GM12878 (cell line): ENCODE data around the gene SELENOS. TPM values are rescaled to one million over a fixed set of nuclear protein-coding genes. Genes with fewer than 3 reads are reported as not detected.

ENCODE experiments used
- ATAC-seq: fragments of 200-7000 bp; cut with Tn5 transposase; 3 replicates; pipeline ENCODE4 v1.9.1; 2020; ENCODE audit warnings: mild to moderate bottlenecking, moderate library complexity
- BruUV-seq: library from RNA; stranded (reverse); fragments of 400-500 nt; replicated peaks from 2 replicates; lab custom pipeline; 2021; lab: Mats Ljungman, UMichigan
- CTCF ChIA-PET: fragments of 300-600 bp; sonication (Branson Sonifier 250); formaldehyde crosslinking; extraction: SDS; loops from one replicate; lab custom pipeline; 2021; ENCODE audit warnings: inconsistent platforms; lab: Yijun Ruan, JAX
- POLR2A ChIA-PET: fragments of 350-600 bp; formaldehyde crosslinking; extraction: SDS; loops from one replicate; lab custom pipeline; 2021; ENCODE audit warnings: inconsistent platforms; lab: Charles Lee
- RAD21 ChIA-PET: fragments of 300-600 bp; sonication (Branson Sonifier 250); formaldehyde crosslinking; loops from one replicate; lab custom pipeline; 2023; ENCODE audit warnings: antibody characterized with exemption; ENCODE audit not compliant: unreplicated experiment; lab: Charles Lee
- SMC1A ChIA-PET: fragments of 300-600 bp; sonication (Branson Sonifier 250); formaldehyde crosslinking; loops from one replicate; lab custom pipeline; 2023; ENCODE audit not compliant: unreplicated experiment, uncharacterized antibody; lab: Charles Lee
- DNase-seq: peaks from one replicate; pipeline ENCODE4 v3.0.0-alpha.2; 2011; ENCODE audit warnings: low read depth, low spot score
- FAIRE-seq: peaks from 3 replicates; lab custom pipeline; 2011; peaks lifted over from hg19 to GRCh38; lab: Jason Lieb, UNC
- H2AFZ ChIP-seq: 2 replicates; pipeline ENCODE4 v1.6.0; 2011; ENCODE audit warnings: low read depth, low read length, control low read depth; ENCODE audit not compliant: control insufficient read depth
- H3K27ac ChIP-seq: 2 replicates; pipeline ENCODE4 v1.5.1; 2011; ENCODE audit warnings: control low read depth; ENCODE audit not compliant: control insufficient read depth, insufficient read depth
- H3K27me3 ChIP-seq, 2 experiments: replicated peaks in 1 of 2; 2 replicates each; pipeline versions ENCODE4 v1.6.0 to v1.6.1; 2011; ENCODE audit warnings: low read length in 1 of 2; ENCODE audit not compliant: control insufficient read depth in 2 of 2, insufficient read depth in 2 of 2
- H3K36me3 ChIP-seq, 2 experiments: 2 replicates each; pipeline ENCODE4 v1.5.1; 2011; ENCODE audit warnings: low read length in 1 of 2; ENCODE audit not compliant: control insufficient read depth in 2 of 2, insufficient read depth in 2 of 2
- H3K4me1 ChIP-seq: 2 replicates; pipeline ENCODE4 v1.6.1; 2011; ENCODE audit warnings: mild to moderate bottlenecking, low read length, moderate library complexity, mixed read lengths; ENCODE audit not compliant: control insufficient read depth, insufficient read depth
- H3K4me2 ChIP-seq: 2 replicates; pipeline ENCODE4 v1.6.0; 2011; ENCODE audit warnings: control low read depth; ENCODE audit not compliant: control insufficient read depth, insufficient read depth
- H3K4me3 ChIP-seq: fragments of 200-600 bp; sonication (generic); 2 replicates; pipeline ENCODE4 v1.5.1; 2016
- H3K79me2 ChIP-seq: 2 replicates; pipeline ENCODE4 v1.6.0; 2011; ENCODE audit warnings: low read length; ENCODE audit not compliant: control insufficient read depth, insufficient read depth
- H3K9ac ChIP-seq: 2 replicates; pipeline ENCODE4 v1.8.0; 2011; ENCODE audit warnings: low read length, control low read depth, mixed read lengths; ENCODE audit not compliant: control insufficient read depth, insufficient read depth
- H3K9me3 ChIP-seq: replicated peaks from 3 replicates; pipeline ENCODE4 v1.5.1; 2011; ENCODE audit warnings: mild to moderate bottlenecking, low read length; ENCODE audit not compliant: control insufficient read depth, insufficient read depth
- H4K20me1 ChIP-seq: 2 replicates; pipeline ENCODE4 v1.6.0; 2011; ENCODE audit not compliant: control insufficient read depth, insufficient read depth
- CBX3 ChIP-seq: fragments of 200-600 bp; sonication (generic); IDR thresholded peaks from 2 replicates; pipeline ENCODE4 v1.6.1; 2016; ENCODE audit warnings: low read depth, borderline replicate concordance
- ESRRA ChIP-seq: IDR thresholded peaks from 2 replicates; pipeline ENCODE4 v1.6.1; 2012; ENCODE audit warnings: mild to moderate bottlenecking, low read length, improper control_type of control experiment
- FOXK2 ChIP-seq: fragments of 450-650 bp; IDR thresholded peaks from 2 replicates; pipeline ENCODE4 v1.6.1; 2017; ENCODE audit warnings: mild to moderate bottlenecking, moderate library complexity
- MEF2B ChIP-seq: fragments of 450-650 bp; IDR thresholded peaks from 2 replicates; pipeline ENCODE4 v1.6.1; 2018; ENCODE audit warnings: mild to moderate bottlenecking, moderate library complexity; ENCODE audit not compliant: partially characterized antibody, poor library complexity, severe bottlenecking
- MTA3 ChIP-seq: IDR thresholded peaks from 2 replicates; pipeline ENCODE4 v1.6.1; 2012; ENCODE audit warnings: low read length, inconsistent platforms, borderline replicate concordance
- PML ChIP-seq: IDR thresholded peaks from 2 replicates; pipeline ENCODE4 v1.6.1; 2012; ENCODE audit warnings: low read length, inconsistent platforms
- POLR2A ChIP-seq: IDR thresholded peaks from 2 replicates; pipeline ENCODE4 v1.6.1; 2011; ENCODE audit warnings: low read depth, mild to moderate bottlenecking, low read length
- STAT3 ChIP-seq: IDR thresholded peaks from 2 replicates; pipeline ENCODE4 v1.6.1; 2011; ENCODE audit warnings: low read depth, low read length, improper control_type of control experiment
- SUZ12 ChIP-seq: fragments of 200-600 bp; sonication (generic); IDR thresholded peaks from one replicate; pipeline ENCODE4 v1.6.1; 2018; ENCODE audit warnings: antibody characterized with exemption, mild to moderate bottlenecking; ENCODE audit not compliant: unreplicated experiment
- ZNF24 ChIP-seq: fragments of 450-650 bp; IDR thresholded peaks from 2 replicates; pipeline ENCODE4 v1.6.1; 2017; ENCODE audit warnings: antibody characterized with exemption, mild to moderate bottlenecking
- WGBS: methylation state at CpG from one replicate; pipeline ENCODE4 v1.1.6; 2016; ENCODE audit warnings: low lambda C conversion rate; ENCODE audit not compliant: insufficient replicate concordance, insufficient coverage; ENCODE audit errors: missing lambda C conversion rate; 5-methylcytosine and 5-hydroxymethylcytosine counted together
- in situ Hi-C: fragments of 300-500 bp; cut with MboI; formaldehyde crosslinking; loops from 9 replicates; pipeline ENCODE4 v1.14.3; 2018; ENCODE audit warnings: mixed read lengths
- intact Hi-C: fragments of 100-400 bp; cut with micrococcal nuclease; formaldehyde crosslinking; loops from one replicate; pipeline ENCODE4 v1.14.2; 2022; ENCODE audit not compliant: unreplicated experiment
- polyA plus RNA-seq, 11 experiments: library from polyadenylated mRNA; depleted of rRNA in 4 of 11; unstranded in 6 of 11; stranded (reverse) in 5 of 11; fragments of >200 nt; fragmentation: Nextera tagmentation in 4 of 11; fragmentation: Illumina TruSeq in 1 of 11; extraction: Ambion mirVana in 4 of 11; extraction: Trizol in 1 of 11; gene quantifications; 1 replicate in 1 of 11; 2 replicates in 10 of 11; pipeline versions ENCODE4 v1.2.1 to v1.2.3, GENCODE V29; 2011 to 2016; ENCODE audit warnings: inconsistent platforms in 2 of 11, missing spikeins in 2 of 11, low read depth in 1 of 11
- total RNA-seq, 4 experiments: library from RNA; depleted of rRNA in 3 of 4; stranded (reverse); fragments of >200 nt in 3 of 4; fragmentation: Illumina TruSeq in 1 of 4; extraction: Trizol in 1 of 4; gene quantifications; 2 replicates each; pipeline versions ENCODE4 v1.2.1 to v1.2.3, GENCODE V29; 2013 to 2021
- TF ChIP-seq, protein P1 (sequence below): IDR thresholded peaks from 2 replicates; pipeline ENCODE4 v1.6.1; 2012; ENCODE audit warnings: low read length, inconsistent platforms

The SELENOS gene
- total and polyA plus RNA-seq, 10 of the 15 experiments (the other 5 are each of a cell fraction or from before 2014, with no cell fraction given), result 25.8 to 90.1 (median 37.3) TPM

DNA sequence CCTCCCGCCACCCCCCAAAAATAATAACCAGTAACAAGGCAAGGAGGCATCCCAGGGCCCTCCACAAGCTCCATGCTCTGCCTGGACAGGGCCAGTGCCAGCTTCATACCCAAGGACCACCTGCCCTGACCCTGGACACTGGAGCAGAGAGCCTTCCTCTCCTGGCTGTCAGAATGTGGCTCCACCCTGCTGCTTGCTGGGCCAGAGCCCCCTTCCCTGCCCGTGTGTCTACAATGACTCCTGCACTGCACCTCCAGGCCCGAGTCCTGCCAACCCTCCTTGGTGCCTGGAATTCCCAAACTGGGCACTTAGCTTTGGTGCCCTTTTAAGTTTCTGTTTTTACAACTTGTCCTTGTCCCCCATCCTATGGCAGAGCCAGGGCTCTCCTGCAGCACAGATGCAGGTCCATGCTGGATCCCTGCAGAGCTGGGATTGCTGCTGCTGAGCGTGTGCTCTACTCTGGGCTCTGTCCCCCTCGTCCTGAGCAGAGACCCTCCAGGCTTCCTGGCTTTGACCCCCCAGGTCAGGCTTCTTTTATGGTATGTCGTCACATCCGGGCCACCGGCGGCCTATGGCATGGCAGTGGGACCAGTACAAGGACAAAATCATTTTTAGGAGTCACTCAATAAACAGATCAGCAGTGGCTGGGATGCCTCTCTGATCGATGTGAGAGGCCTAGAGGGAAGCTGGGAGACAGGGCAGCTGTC, 29.2 kb upstream of the SELENOS start (continued):
- no peak for TF ChIP-seq MEF2B
- no peak for TF ChIP-seq POLR2A
- no peak for TF ChIP-seq MTA3
- TF ChIP-seq ZNF24, result no peak
- TF ChIP-seq, protein P1, sequence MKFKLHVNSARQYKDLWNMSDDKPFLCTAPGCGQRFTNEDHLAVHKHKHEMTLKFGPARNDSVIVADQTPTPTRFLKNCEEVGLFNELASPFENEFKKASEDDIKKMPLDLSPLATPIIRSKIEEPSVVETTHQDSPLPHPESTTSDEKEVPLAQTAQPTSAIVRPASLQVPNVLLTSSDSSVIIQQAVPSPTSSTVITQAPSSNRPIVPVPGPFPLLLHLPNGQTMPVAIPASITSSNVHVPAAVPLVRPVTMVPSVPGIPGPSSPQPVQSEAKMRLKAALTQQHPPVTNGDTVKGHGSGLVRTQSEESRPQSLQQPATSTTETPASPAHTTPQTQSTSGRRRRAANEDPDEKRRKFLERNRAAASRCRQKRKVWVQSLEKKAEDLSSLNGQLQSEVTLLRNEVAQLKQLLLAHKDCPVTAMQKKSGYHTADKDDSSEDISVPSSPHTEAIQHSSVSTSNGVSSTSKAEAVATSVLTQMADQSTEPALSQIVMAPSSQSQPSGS, result no peak
- no peak for TF ChIP-seq SUZ12
- no peak for TF ChIP-seq ESRRA

DNA sequence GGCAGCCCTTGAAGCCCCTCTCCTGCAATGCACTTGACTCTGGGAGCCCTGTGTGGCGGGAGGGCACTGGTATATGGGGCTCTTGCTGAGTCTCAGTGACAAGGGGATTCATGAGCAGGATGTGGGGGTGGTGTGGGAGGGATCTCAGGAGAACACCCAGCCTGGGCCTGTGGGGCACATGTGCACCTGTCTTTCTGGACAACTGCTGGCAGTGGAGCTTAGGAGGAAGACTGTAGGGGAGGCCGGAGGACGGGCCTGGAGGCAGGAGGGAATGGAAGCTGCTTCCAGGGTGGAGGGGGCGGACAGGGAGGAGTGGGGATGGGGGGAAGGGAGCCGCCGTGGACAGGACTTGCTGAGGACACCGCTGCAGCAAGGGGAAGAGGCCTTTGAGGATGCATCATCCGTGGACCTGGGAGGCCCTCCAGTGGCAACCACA, 28.6 kb upstream of the SELENOS start:
- POLR2A ChIA-PET, result no interaction called here
- Histone ChIP-seq H3K36me3 (no peaks in the 10 kb centered on the region), H3K4me1 (no peaks in the 10 kb centered on the region), H3K9ac (no peak overlapping the region), H3K4me3 (no peak overlapping the region), H3K27ac (no peak overlapping the region), H2AFZ (no peak overlapping the region), H4K20me1 (no peaks in the 10 kb centered on the region), H3K4me2 (no peak overlapping the region), H3K79me2 (no peaks in the 10 kb centered on the region), H3K27me3 (peaks cover 0 to 1% of the 10 kb centered on the region in 2 experiments; a peak in 2 of 4 replicates), H3K9me3 (no peaks in the 10 kb centered on the region)
- CTCF ChIA-PET, result interaction anchor here (1.1 to 1.7 kb wide), 2 partner anchors 11 to 12 kb away, joined by 3 to 5 read pairs; partner anchors contain the start of gene SNRPA1
- intact Hi-C loops, result no loop called here
- WGBS, result 24% methylated on average over 8 of the region's 8 CpGs
- FAIRE-seq (no peak), DNase-seq (no peak), ATAC-seq (no peak)
- SMC1A ChIA-PET, result interaction anchor here (1.7 to 5.7 kb wide), 2 partner anchors 11 to 335 kb away, joined by 3 to 27 read pairs; no protein-coding TSS in a partner anchor
- no TSS peak for BruUV-seq
- RAD21 ChIA-PET, result no interaction called here
- in situ Hi-C loops, result no loop called here
- TF ChIP-seq CBX3 (no peak), FOXK2 (no peak), PML (no peak), STAT3 (no peak)
